Activated naive CD4-positive, alpha-beta T cell treated with anti-CD3 and anti-CD28 coated beads, Interleukin-2, amount 50 U/mL, for 16 hours (primary cell): ENCODE data around the gene LRRC63.
"Not testable (repeated sequence)": the region's sequence is repeated elsewhere in the genome, so short reads cannot be mapped to it uniquely, and the experiment has no call there.

Experiments
- DNase-seq: peaks from one replicate; pipeline ENCODE4 v3.0.0-alpha.2; 2020

The LRRC63 gene, protein sequence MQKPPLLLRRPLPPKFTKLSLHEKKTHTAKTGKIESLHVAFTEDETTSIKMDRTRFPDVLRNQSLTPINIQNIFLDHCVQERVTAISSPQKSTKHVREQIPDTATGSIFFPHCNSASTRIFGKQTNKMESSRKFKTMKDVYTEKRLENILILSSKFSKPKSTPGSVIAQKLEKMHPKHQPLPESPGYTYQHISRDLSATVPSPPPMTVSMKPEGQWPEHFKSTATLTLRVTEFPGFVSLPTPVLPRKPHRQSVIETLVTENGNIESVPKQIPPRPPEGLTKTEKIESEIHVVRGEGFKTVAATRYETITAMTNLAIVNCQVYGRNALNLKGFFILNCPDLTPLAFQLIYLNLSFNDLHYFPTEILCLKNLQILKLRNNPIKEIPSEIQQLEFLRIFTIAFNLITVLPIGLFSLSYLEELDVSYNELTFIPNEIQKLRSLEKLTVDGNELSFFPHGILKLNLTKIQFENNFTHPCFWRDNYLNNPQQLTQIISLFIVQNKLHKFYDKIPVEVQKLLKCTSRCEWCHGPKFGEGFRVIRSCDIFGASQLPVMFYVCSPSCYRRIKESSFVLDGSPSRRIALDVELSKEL

DNA sequence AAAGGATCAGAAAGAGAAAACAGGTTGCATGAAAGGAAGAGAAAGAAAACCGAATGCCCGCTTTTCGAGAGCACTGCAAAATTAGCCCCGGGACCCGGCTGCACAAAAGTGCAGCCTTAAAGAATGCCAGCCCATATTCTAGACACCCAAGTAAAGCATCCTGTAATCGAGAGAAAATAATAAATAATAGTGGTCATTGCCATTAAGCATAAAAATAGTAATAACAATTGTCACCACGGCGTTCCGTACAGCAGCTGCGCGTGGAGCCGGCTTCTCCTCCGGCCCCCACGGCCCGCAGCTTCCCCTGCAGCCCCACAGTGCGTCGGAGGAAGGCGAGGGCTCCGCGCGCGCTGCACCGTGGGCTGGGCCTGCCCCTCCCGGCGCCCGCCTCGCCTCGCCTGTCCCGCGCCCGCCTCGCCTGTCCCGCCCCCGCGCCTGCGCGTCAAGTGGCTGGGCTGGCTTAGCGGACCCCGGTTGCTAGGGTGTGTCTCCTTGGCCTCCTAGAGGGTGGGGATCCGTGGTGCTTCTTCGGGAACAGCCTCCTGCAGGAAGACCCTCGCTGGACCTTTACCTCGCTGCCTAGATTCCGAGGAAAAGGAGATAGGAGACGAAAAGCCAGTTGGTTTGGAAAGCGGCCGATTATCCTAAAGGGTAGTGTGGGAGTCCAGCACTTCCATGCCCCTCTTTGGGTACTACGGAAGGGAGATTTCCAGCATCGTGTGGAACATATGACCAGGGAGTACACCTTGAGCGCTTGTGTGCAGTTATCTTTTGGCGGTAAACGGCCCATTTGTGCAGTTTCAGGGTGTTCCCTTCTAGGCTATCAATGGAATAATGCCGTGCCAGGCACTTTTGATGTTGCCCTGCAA, at the start of gene LRRC63:
Gene LRRC63 (plus strand): TSS at position 446 of the 869 bp plus-strand sequence. CDS start 1,107 bp downstream, outside the sequence.
- DNase-seq, result peak; percentile 83

DNA sequence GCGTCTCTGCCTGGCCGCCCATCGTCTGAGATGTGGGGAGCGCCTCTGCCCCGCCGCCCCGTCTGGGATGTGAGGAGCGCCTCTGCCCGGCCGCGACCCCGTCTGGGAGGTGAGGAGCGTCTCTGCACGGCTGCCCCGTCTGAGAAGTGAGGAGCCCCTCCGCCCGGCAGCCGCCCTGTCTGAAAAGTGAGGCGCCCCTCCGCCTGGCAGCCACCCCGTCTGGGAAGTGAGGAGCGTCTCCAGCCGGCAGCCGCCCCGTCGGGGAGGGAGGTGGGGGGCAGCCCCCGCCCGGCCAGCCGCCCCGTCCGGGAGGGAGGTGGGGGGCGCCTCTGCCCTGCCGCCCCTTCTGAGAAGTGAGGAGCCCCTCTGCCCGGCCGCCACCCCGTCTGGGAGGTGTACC, 49.0 kb upstream of the LRRC63 start:
- not testable (repeated sequence) for DNase-seq

DNA sequence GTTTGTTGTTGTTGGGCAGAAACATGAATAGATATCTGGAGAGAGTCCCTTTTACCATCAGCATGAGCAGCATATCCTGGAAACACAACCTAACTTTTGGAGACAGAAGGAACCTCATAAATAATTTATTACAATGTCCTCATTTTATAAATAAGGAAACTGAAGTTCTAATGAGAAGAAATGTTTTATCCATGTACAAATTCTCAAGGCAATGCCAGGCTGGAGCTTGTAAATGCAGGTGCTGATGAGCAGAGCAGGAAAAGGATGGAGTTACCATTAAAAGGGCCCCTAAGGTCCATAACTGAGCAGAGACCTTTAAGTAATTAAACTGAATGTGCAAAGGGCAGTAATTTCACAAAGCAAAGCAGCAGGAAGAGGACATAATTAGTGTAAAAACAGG, 47.1 kb upstream of the LRRC63 start:
- no peak for DNase-seq

DNA sequence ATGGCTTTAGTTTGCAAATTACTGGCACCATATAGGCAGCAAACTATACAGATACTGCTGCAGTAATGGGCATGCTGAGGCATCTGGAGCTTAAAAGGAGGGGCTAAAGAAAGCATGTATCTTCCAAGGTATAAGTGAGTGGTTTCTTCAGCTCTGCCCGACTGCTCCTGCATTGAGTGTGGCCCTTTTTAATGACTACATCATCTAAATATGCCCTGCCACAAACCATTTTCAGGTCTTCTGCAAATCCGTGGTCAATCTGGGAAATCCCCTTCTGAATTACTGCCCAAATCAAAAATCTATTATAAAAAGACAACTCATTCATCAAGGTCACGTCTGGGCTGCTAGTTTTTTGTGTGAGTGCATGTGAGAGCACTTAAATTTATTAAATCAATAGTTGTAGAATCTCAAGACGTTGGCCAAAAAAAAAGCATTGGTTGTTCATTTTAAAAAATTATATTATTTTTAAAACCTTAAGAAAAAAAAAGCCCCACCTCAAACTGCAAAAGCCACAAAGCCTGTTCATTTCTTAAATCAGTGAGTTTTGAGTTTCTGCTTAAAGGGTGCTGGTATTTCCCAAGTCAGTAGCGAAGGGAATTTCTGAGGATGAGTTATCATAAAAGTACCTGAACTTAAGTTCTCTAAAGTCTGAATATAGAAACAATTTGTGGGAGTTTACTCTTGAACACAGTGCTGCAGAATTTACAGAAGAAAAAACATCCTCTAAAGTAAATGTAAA, 46.1 kb upstream of the LRRC63 start:
- peak; percentile 25 for DNase-seq

DNA sequence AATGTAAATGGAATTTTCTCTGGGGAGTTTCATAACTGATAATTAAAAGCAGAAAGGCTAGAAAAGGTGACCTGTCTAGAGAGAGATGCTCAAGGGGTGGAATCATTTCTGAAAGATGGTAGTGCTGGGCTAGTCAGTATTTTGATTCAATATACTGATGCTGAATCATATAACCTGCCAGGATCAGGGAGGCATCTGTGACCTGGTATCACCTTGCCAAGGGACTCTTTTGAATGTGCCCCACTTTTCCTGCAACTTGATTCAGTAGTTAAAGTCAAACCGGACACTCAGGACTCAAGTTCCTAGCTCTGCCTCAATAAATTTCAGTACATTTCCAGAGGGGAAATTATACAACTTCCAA, 45.5 kb upstream of the LRRC63 start:
- DNase-seq, result no peak

DNA sequence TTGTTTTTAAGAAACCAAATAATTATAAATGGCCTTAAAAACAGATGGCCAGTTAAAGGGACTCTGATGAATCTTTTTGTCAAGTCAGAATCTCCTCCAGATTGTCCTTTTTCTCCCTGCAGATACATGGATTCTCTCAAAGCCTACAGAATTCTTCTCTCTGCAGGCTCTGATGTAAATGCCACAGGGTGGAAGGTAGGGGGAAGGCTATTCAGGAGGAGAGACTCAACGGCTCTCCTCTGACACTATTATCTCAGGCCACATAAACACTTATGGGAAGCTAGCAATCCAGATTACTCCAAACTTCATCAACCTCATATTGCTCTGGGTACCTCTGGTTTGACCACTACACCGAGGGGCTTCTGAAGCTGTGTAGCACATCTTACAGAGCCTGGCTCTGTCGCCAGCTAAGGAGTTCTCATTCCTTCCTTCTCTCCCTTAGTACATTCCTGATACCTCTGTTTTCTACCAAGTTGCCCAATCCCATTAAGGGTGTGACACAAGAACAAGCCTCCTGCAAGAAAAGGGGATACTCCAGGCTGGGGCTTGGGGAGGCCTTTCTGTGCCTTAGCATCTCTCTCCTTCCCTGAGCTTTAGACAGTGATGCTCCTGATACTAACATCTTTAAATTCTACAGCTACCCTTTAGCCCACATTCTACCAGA, 44.6 kb upstream of the LRRC63 start:
- DNase-seq, result no peak

DNA sequence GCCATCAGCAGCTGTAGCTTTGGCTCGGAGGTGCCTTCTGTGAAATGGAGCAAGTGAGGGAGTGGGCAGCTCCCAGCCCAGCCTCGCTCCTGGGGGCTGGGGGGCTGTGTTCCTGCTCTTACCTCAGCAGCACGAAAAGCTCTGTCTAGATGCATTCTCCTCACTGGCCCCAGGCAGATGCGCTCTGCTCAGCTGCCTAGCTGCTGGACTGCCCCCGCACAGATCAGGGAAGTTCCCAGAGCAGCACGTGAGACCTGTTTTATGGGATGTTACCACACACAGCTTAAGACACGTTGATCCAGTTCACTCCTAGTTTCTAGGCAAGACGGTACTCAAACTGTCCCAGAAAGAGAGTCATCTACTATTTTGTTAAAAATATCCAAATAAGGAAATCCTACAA, 43.4 kb upstream of the LRRC63 start:
- peak; percentile 54 for DNase-seq

DNA sequence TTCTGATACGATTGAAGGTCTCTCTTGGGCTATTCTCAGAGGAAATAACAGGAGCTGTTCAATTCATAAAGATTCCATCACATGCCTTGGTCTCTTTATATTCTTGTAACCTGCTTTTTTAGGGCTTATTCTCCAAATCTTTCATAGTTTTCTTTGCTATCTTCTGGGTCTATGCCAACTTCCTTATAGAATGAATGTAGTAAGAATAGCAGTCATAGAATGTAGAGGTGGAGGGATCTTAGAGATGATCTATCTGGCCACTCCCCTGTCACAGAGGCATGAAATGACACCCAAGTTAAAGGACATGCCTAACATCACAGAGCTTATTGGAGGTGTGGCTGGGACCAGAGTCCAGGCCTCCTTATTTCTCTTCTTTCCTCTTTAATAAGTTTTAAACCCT, 42.9 kb upstream of the LRRC63 start:
- no peak for DNase-seq

DNA sequence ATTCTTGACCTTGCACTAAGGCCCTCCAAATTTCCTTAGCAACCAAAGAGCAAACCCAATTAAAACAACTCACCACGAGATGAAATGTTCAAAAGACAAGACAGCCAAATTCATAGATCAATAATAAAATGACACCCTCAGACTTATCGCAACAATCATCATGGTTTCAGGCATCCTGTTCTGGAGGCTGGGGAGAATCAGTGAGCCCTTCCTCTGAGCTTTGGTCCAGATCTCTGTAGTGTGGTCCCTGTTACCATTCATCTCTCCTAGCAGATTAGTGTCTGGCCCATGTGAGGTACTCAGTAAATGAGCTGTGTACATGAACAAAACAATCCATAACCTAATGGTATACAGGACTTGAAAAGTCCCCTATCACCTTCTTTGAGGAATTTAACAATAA, 42.0 kb upstream of the LRRC63 start:
- no peak for DNase-seq

DNA sequence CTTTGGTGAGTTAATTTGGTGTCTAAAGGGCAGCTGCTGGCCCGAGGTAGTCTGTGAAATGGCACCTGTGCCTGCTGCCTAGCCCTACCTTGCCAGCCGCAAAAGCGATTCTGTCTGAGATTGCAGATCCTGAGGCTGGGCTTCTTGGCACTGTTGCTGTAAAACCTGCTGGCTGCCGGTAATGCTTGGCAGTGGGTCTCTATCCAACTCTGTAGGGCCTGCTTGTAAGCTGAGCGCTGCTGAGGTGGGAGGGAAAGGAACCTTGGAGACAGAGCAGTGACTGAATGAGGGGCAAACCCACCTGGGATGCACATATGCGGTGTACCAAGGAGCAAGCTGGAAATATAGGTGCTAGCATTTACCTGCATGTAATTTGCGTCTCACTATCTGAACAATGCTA, 41.5 kb upstream of the LRRC63 start:
- no peak for DNase-seq

DNA sequence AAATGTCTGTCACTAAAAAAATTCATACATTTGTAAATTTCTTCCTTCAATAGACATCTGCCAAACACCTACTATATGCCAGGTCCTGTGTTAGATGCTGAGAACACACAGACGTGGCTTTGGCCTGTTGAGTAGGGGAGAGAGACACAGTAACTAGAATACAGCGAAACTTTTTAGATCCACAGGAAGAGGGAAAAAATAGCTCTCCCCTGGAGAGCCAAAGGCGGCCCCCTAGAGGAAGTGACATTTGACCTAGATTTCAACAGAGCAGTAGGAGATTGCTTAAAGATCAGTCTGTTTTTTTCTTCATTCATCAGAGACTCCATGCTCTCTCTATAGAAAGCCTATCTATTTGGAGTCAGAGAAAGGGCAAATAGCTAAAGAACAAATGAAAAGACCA, 41.0 kb upstream of the LRRC63 start:
- DNase-seq, result no peak

DNA sequence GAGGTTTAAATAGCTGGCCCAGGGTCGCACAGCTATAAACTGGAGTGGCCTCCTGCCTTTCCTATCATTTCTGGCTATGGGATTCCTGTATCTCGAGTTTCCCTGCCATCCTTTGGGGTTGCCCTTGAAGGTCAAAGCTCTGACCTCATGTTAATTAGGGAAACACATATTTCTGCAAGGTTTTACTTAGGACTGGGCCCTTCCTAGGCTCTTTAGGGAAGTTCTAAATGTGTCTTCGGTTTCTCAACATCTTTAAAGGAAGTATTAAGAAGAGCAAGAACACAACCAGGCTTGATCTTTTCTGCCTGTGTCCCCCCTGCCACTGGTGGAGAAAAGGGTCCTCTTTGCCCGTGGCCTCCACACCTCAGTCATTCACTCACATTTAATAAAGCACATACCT, 40.5 kb upstream of the LRRC63 start:
- DNase-seq, result no peak

DNA sequence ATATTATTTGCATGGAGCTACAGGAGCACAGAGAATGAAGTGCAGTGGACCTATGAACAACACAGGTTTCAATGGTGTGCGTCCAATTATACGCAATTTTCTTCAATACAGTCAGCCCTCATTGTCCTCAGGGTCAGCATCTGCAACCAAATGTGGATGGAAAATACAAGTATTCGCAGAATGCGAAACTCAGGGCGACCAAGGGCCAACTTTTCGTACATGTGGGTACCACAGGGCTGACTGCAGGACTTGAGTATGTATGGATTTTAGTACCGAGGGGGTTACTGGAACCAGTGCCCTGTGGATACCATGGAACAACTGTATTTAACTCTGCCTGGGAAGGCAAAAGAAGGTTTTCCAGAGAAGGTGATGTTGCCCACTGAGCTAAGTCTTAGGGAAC, 40.0 kb upstream of the LRRC63 start:
- DNase-seq, result no peak

DNA sequence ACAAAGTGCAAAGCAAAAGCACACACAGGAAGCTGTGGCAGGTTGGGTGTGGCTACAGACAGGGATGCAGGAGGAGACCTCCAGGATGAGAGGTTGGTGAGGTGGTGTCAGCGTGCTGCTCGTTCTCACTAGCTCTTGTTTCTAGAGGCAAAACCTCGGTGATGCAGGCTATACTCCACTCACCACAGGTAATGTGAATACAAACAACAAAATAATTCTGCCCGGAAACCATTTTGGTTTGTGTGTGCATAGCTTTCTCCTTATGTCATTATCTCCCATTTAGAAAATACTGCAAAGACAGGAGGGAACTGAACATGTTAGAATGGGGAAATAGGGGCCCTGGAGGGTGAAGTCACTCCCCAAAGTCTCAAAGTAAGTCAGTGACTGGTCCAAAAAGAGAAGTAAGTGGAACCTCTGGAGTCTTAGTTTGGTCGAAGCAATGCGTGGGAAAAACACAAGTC, 39.2 kb upstream of the LRRC63 start:
- DNase-seq, result no peak

DNA sequence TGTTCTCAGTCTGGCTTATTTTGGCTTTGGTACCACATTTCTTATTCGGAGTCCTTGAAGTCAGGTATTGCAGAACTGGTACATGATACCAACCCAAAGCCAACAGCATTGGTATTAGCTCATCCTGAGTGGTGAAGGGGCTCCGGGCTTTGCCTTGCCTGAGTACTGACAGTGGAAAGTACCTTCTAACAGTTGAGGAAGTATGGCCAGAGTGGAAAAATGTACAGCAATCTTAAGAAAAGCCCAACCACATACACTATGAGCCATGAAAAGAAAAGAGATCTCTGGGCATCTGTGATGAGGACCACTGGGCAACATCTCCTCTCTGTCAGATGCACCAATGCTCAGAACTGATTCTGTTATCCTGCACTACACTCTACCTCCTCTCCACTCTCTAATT, 38.1 kb upstream of the LRRC63 start:
- no peak for DNase-seq

DNA sequence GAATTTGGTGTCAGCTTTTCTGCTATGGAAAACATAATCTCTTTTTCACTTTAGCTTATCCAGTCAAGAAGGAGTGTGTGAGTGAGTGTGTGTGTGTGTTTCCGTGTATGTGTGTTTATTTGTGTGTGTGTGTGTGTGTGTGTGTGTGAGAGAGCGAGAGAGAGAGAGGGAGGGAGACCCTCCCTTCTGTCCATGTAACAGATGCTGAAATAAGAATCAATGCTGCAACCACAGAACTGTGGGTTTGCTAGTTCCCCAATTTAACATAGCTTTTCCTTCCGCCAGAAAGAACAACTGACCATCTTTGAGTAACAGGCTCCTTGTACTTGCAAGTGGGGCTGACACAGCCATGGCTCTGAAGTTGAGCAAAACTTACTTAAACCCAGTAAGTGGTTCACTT, 35.0 kb upstream of the LRRC63 start:
- DNase-seq, result no peak

DNA sequence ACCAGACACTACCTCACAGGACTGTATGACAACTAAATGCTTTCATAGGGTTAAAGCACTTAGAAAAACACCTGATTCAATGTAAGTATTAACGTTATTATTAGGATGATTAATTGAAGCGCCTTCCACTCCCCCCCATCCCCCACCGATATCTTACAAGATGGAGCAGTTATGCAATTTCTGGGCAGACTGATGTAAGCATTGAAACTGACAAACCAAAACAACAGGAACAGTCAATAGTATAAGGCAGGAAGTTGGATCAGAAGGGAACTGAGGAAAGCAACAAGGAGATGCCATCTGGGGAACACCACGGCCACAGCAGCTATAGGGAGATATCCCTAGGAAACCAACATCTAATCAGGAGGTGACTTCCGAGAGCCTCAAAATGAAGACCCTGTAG, 33.6 kb upstream of the LRRC63 start:
- no peak for DNase-seq

DNA sequence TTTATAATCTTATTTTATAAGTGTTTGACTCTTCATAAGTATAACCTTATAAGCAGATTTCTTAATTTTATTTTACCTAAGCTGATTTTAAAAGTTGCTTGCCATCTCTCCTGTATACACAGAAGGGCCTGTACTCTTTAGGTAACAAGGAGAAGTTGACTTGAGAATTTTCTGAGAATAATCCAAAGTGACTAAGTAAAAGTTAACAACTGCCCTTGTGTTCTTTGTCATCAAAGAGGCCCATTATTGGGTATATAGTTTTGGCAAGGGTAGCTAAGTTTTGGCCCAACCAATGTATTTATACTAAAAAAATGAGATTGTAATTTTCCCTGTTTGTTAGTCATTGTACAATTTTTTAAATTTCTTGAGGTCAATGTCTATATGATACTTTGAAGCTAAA, 32.9 kb upstream of the LRRC63 start:
- DNase-seq, result no peak

DNA sequence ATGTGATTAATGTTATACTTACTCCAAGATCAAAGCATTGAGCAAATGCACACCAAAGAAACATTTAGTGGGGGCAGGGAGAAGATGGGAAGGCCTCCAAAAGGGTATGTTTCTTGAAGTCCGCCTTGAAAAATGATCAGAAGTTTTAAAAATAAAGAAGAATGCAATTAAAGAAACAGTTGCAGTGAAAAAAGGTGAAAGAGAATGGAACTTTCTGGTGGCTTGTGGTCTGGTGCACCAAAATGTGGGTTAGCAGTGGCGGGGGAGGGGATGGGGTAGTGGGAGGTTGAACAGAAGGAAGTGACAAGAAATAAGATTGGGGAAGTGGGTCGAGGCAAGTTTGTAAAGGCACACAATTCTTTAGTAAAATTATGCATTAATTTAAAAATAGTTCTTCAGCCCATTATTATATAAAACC, 32.2 kb upstream of the LRRC63 start:
- peak; percentile 75 for DNase-seq

DNA sequence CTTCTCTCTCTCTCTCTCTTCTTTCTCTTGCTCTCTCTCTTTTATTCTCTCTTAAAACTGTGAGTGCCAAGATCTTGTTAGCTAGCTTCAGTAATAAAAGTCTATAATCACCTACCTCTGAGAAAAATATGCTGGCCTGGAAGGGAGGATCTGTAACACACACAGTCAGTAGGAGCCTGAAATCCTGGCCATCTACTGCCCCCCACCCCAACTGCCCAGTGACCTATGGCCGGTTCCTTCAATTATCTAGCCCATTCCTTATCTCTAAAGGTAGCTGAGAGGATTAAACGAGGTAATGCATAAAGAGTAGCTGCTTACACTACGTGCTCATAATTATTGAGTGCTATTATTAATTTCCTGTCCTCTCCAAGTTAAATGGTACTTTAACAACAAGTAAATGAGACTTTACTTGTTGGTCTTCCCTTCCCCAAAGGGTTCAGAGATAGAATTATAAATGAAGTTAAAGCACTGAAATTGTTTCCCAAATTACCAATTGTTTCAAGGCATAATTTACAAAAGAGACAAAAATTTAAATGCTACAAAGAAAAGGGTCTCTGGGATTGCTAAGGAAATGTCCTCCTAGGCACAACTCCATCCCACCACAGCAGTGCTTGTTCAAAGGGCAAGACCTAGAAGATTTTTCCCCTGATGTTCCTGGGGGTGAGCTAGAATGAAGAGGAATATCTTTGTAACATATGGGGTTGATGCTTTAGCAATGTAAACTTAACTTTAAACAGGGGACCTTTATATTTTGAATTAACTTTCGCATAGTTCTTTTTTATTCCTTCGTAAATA, 31.6 kb upstream of the LRRC63 start:
- no peak for DNase-seq

DNA sequence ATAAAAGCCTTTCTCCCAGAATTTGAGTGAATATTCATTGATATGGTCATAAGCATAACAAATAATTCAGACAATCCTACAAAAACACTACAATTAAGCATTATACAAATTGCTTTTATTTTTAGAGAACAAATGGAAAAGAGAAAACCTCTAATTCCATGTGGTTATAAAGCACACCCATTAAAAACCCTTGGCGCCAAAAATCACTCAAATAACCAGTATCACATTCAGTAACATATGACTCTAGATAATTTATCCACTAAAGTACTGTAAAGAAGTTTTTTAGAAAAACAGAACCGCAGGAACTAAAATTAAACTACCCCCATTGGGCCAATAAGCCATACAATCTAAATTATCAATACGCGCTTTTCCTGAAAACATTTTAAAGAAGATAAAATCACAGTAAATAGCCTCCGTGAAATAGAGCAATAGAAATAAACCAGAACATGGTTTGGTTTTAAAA, 30.3 kb upstream of the LRRC63 start:
- no peak for DNase-seq
